ENCODE measurements around the gene C16orf95. TPM values are rescaled to one million over a fixed set of nuclear protein-coding genes. Genes with fewer than 3 reads are reported as not detected.
"Not testable (repeated sequence)": the region's sequence is repeated elsewhere in the genome, so short reads cannot be mapped to it uniquely, and the experiment has no call there.

C16orf95 gene
- total RNA-seq, 2 donors from 2014 or later = 6.4 to 7.8 TPM

GRCh38 chr16:87259431-87259830 is 57.8 kb downstream of the C16orf95 start:
- 88 to 90% methylated on average over 4 to 6 of the region's 6 CpGs for WGBS, 2 experiments (ENCODE audit: insufficient coverage in 1 of 2, insufficient read length in 1 of 2)
- Mint-ChIP-seq H3K4me3 (no peak overlapping the region), H3K27me3 (ENCODE audit: insufficient read depth) (peaks cover 1% of the 10 kb centered on the region), H3K4me1 (peaks cover 6% of the 10 kb centered on the region), H3K9me3 (peaks cover 6% of the 10 kb centered on the region), H3K27ac (no peak overlapping the region), H3K36me3 (ENCODE audit: low read depth) (peaks cover 8% of the 10 kb centered on the region)
- no peak for TF ChIP-seq CTCF (conservative IDR thresholded peaks at IDR 0.05)
- Histone ChIP-seq H3K9me3 (ENCODE audit: control insufficient read depth, low read length) (no peaks in the 10 kb centered on the region), H3K27ac (ENCODE audit: low read depth, low read length) (no peak overlapping the region), H3K27me3 (ENCODE audit: control insufficient read depth, insufficient read depth, low read length, poor library complexity, severe bottlenecking) (no peaks in the 10 kb centered on the region), H3K9ac (ENCODE audit: extremely low read depth, low read length, poor library complexity, severe bottlenecking) (no peak overlapping the region), H3K4me3 (ENCODE audit: low read length) (no peak overlapping the region), H3K36me3 (ENCODE audit: control insufficient read depth, insufficient read depth, low read length) (no peaks in the 10 kb centered on the region), H3K4me1 (ENCODE audit: control insufficient read depth, insufficient read depth, low read length) (no peaks in the 10 kb centered on the region)
- DNase-seq = no peak

- not testable (repeated sequence) for H3K27ac ChIP-seq (ENCODE audit: low read depth, low read length); H3K4me3 ChIP-seq (ENCODE audit: low read length); H3K9ac ChIP-seq (ENCODE audit: extremely low read depth, low read length, poor library complexity, severe bottlenecking); H3K4me3 Mint-ChIP-seq; H3K9me3 Mint-ChIP-seq; H3K4me1 Mint-ChIP-seq; H3K4me1 ChIP-seq (ENCODE audit: control insufficient read depth, insufficient read depth, low read length); H3K27ac Mint-ChIP-seq; DNase-seq; H3K9me3 ChIP-seq (ENCODE audit: control insufficient read depth, low read length); H3K27me3 ChIP-seq (ENCODE audit: control insufficient read depth, insufficient read depth, low read length, poor library complexity, severe bottlenecking); H3K27me3 Mint-ChIP-seq (ENCODE audit: insufficient read depth); H3K36me3 Mint-ChIP-seq (ENCODE audit: low read depth); H3K36me3 ChIP-seq (ENCODE audit: control insufficient read depth, insufficient read depth, low read length)
- WGBS, 2 experiments (ENCODE audit: insufficient coverage in 1 of 2, insufficient read length in 1 of 2) = 83 to 93% methylated on average over 2 to 3 of the region's 3 CpGs
These were observed 58.5 kb downstream of the C16orf95 start for GRCh38 chr16:87258653-87259052.

GRCh38 chr16:87255866-87256265 is 61.3 kb downstream of the C16orf95 start:
- peak; percentile 24 for DNase-seq
- H3K4me1 Mint-ChIP-seq = no peaks in the 10 kb centered on the region
- H3K36me3 ChIP-seq (ENCODE audit: control insufficient read depth, insufficient read depth, low read length) = no peaks in the 10 kb centered on the region
- H3K27me3 Mint-ChIP-seq (ENCODE audit: insufficient read depth) = no peaks in the 10 kb centered on the region
- H3K27me3 ChIP-seq (ENCODE audit: control insufficient read depth, insufficient read depth, low read length, poor library complexity, severe bottlenecking) = no peaks in the 10 kb centered on the region
- no peaks in the 10 kb centered on the region for H3K4me1 ChIP-seq (ENCODE audit: control insufficient read depth, insufficient read depth, low read length)
- H3K27ac ChIP-seq (ENCODE audit: low read depth, low read length) = no peak overlapping the region
- H3K4me3 ChIP-seq (ENCODE audit: low read length) = no peak overlapping the region
- H3K36me3 Mint-ChIP-seq (ENCODE audit: low read depth) = peaks cover 5% of the 10 kb centered on the region
- H3K9ac ChIP-seq (ENCODE audit: extremely low read depth, low read length, poor library complexity, severe bottlenecking) = no peak overlapping the region
- H3K9me3 ChIP-seq (ENCODE audit: control insufficient read depth, low read length) = no peaks in the 10 kb centered on the region
- 93 to 100% methylated on average over 8 to 13 of the region's 13 CpGs for WGBS, 2 experiments (ENCODE audit: insufficient coverage in 1 of 2, insufficient read length in 1 of 2)
- H3K4me3 Mint-ChIP-seq = no peak overlapping the region
- H3K9me3 Mint-ChIP-seq = peaks cover 5% of the 10 kb centered on the region
- H3K27ac Mint-ChIP-seq = no peak overlapping the region
- TF ChIP-seq CTCF (conservative IDR thresholded peaks at IDR 0.05) = no peak

GRCh38 chr16:87254734-87255133 is 62.5 kb downstream of the C16orf95 start:
- Histone ChIP-seq H3K27ac (ENCODE audit: low read depth, low read length) (no peak overlapping the region), H3K36me3 (ENCODE audit: control insufficient read depth, insufficient read depth, low read length) (no peaks in the 10 kb centered on the region), H3K9ac (ENCODE audit: extremely low read depth, low read length, poor library complexity, severe bottlenecking) (no peak overlapping the region), H3K27me3 (ENCODE audit: control insufficient read depth, insufficient read depth, low read length, poor library complexity, severe bottlenecking) (no peaks in the 10 kb centered on the region), H3K4me3 (ENCODE audit: low read length) (no peak overlapping the region), H3K9me3 (ENCODE audit: control insufficient read depth, low read length) (no peaks in the 10 kb centered on the region), H3K4me1 (ENCODE audit: control insufficient read depth, insufficient read depth, low read length) (no peaks in the 10 kb centered on the region)
- 86 to 90% methylated on average over 7 to 9 of the region's 9 CpGs for WGBS, 2 experiments (ENCODE audit: insufficient coverage in 1 of 2, insufficient read length in 1 of 2)
- TF ChIP-seq CTCF (conservative IDR thresholded peaks at IDR 0.05) = no peak
- Mint-ChIP-seq H3K36me3 (ENCODE audit: low read depth) (no peaks in the 10 kb centered on the region), H3K27ac (no peak overlapping the region), H3K9me3 (no peaks in the 10 kb centered on the region), H3K4me1 (no peaks in the 10 kb centered on the region), H3K4me3 (no peak overlapping the region), H3K27me3 (ENCODE audit: insufficient read depth) (no peaks in the 10 kb centered on the region)
- DNase-seq = peak; percentile 29

All from endodermal cell (in vitro differentiated cells).